Loucy (cell line): ENCODE data around the gene ZNF430.

ENCODE experiments used
- H2AFZ ChIP-seq: fragments of 200-600 bp; sonication (generic); 2 replicates; pipeline ENCODE4 v1.6.0; 2016; ENCODE audit warnings: antibody characterized with exemption, mild to moderate bottlenecking, low read length, moderate library complexity
- H3F3A ChIP-seq: fragments of 200-600 bp; 2 replicates; pipeline ENCODE4 v1.6.0; 2016; ENCODE audit warnings: antibody characterized with exemption, low read depth, mild to moderate bottlenecking
- H3K27me3 ChIP-seq: fragments of 200-600 bp; sonication (generic); 2 replicates; pipeline ENCODE4 v1.6.1; 2014; ENCODE audit warnings: low read length, mild to moderate bottlenecking; ENCODE audit not compliant: insufficient read depth, poor library complexity, severe bottlenecking
- H3K36me3 ChIP-seq: fragments of 200-600 bp; sonication (generic); 2 replicates; pipeline ENCODE4 v1.6.1; 2016; ENCODE audit warnings: low read length; ENCODE audit not compliant: insufficient read depth
- H3K4me1 ChIP-seq: fragments of 200-600 bp; sonication (generic); 2 replicates; pipeline ENCODE4 v1.5.1; 2014; ENCODE audit warnings: low read length, mild to moderate bottlenecking; ENCODE audit not compliant: insufficient read depth, poor library complexity, severe bottlenecking
- H3K4me2 ChIP-seq: fragments of 200-600 bp; sonication (generic); 2 replicates; pipeline ENCODE4 v1.6.0; 2014; ENCODE audit warnings: antibody characterized with exemption, low read length, low read depth, mild to moderate bottlenecking; ENCODE audit not compliant: poor library complexity, severe bottlenecking
- H3K4me3 ChIP-seq: fragments of 200-600 bp; sonication (generic); 2 replicates; pipeline ENCODE4 v1.5.1; 2014; ENCODE audit warnings: low read length, mild to moderate bottlenecking, mixed read lengths; ENCODE audit not compliant: poor library complexity, severe bottlenecking
- H3K79me2 ChIP-seq: fragments of 200-600 bp; sonication (generic); 2 replicates; pipeline ENCODE4 v1.6.1; 2014; ENCODE audit warnings: low read length; ENCODE audit not compliant: insufficient read depth
- H3K9ac ChIP-seq: fragments of 200-600 bp; sonication (generic); 2 replicates; pipeline ENCODE4 v1.6.0; 2014; ENCODE audit warnings: mild to moderate bottlenecking, low read depth, low read length, moderate library complexity; ENCODE audit not compliant: poor library complexity, severe bottlenecking
- H3K9me2 ChIP-seq: fragments of 200-600 bp; sonication (generic); replicated peaks from 2 replicates; pipeline ENCODE4 v1.6.1; 2016; ENCODE audit warnings: low read depth, low read length, mixed read lengths
- H3K9me3 ChIP-seq: fragments of 200-600 bp; sonication (generic); 2 replicates; pipeline ENCODE4 v1.6.1; 2014; ENCODE audit warnings: mild to moderate bottlenecking, antibody characterized with exemption, low read length, low read depth; ENCODE audit not compliant: insufficient read depth
- H4K20me1 ChIP-seq: fragments of 200-600 bp; sonication (generic); 2 replicates; pipeline ENCODE4 v1.6.0; 2014; ENCODE audit warnings: antibody characterized with exemption, low read length, mild to moderate bottlenecking; ENCODE audit not compliant: insufficient read depth, poor library complexity, severe bottlenecking
- CTCF ChIP-seq: fragments of 200-600 bp; sonication (generic); conservative IDR thresholded peaks from 2 replicates; pipeline ENCODE4 v1.5.1; 2014; ENCODE audit warnings: mild to moderate bottlenecking, antibody characterized with exemption, low read length
- EZH2phosphoT487 ChIP-seq: fragments of 200-600 bp; IDR thresholded peaks from 2 replicates; pipeline ENCODE4 v1.6.1; 2018; ENCODE audit warnings: antibody characterized with exemption, mild to moderate bottlenecking, moderate library complexity, borderline replicate concordance

ZNF430 gene

DNA sequence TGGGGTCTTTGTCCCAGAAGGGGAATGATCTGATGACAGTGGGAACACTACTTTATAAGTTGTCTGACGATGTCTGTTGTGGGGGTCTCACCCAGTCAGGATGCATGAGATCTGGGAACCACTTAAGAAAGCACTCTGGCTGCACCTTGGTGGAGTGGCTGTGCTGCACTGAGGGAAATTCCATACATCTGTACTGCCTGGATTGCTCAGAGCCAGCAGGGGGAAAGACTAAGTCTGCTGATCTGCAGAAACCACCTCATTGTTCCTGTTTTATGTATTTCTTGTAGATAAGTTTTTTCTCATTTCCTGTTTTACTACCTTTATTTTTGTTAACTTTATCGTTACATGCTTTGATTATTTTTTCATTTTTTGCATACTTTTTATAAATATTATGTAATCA is 27.3 kb downstream of the ZNF430 start:
- Histone ChIP-seq H3K79me2 (peaks cover 73% of the 10 kb centered on the region), H3K9ac (no peak overlapping the region), H3K9me3 (peaks cover 18% of the 10 kb centered on the region; the same call in 1 of the 2 replicates), H3K4me1 (no peaks in the 10 kb centered on the region), H3K9me2 (no peaks in the 10 kb centered on the region), H3K4me2 (no peak overlapping the region), H3K36me3 (peaks cover 56% of the 10 kb centered on the region), H2AFZ (no peak overlapping the region), H4K20me1 (peaks cover 10% of the 10 kb centered on the region), H3F3A (no peaks in the 10 kb centered on the region), H3K27me3 (no peaks in the 10 kb centered on the region), H3K4me3 (no peak overlapping the region)
- TF ChIP-seq CTCF (no peak), EZH2phosphoT487 (no peak)

- TF ChIP-seq EZH2phosphoT487 (no peak), CTCF (no peak)
- H3F3A ChIP-seq = no peaks in the 10 kb centered on the region
- H3K9ac ChIP-seq = no peak overlapping the region
- peaks cover 3% of the 10 kb centered on the region for H4K20me1 ChIP-seq
- peaks cover 28% of the 10 kb centered on the region; the same call in 1 of the 2 replicates for H3K79me2 ChIP-seq
- H3K4me3 ChIP-seq = no peak overlapping the region
- no peaks in the 10 kb centered on the region for H3K9me3 ChIP-seq
- no peak overlapping the region for H3K4me2 ChIP-seq
- H2AFZ ChIP-seq = no peak overlapping the region
- H3K4me1 ChIP-seq = no peaks in the 10 kb centered on the region
- peaks cover 56% of the 10 kb centered on the region for H3K36me3 ChIP-seq
- H3K9me2 ChIP-seq = no peaks in the 10 kb centered on the region
- H3K27me3 ChIP-seq = no peaks in the 10 kb centered on the region
These were observed 32.4 kb downstream of the ZNF430 start for GRCh38 chr19:21052902-21053301.

GRCh38 chr19:21065336-21065735 is 44.9 kb downstream of the ZNF430 start:
- no peaks in the 10 kb centered on the region for H3K9me3 ChIP-seq
- H3K4me2 ChIP-seq = no peak overlapping the region
- H3K4me3 ChIP-seq = no peak overlapping the region
- no peak overlapping the region for H2AFZ ChIP-seq
- no peaks in the 10 kb centered on the region for H3K36me3 ChIP-seq
- no peaks in the 10 kb centered on the region for H3K9me2 ChIP-seq
- H3K27me3 ChIP-seq = no peaks in the 10 kb centered on the region
- H3K4me1 ChIP-seq = no peaks in the 10 kb centered on the region
- H3F3A ChIP-seq = no peaks in the 10 kb centered on the region
- no peaks in the 10 kb centered on the region for H4K20me1 ChIP-seq
- TF ChIP-seq CTCF (no peak), EZH2phosphoT487 (no peak)
- H3K79me2 ChIP-seq = no peaks in the 10 kb centered on the region
- no peak overlapping the region for H3K9ac ChIP-seq
